PC-3 (cell line): ENCODE results near the gene PPARGC1A. TPM values are rescaled to one million over a fixed set of nuclear protein-coding genes. Genes with fewer than 3 reads are reported as not detected.

ENCODE experiments used
- ATAC-seq: fragments of 200-7000 bp; cut with Tn5 transposase; 2 replicates; pipeline ENCODE4 v1.9.1; 2020; ENCODE audit warnings: mild to moderate bottlenecking, moderate library complexity
- BruUV-seq: library from RNA; stranded (reverse); fragments of 400-500 nt; replicated peaks from 2 replicates; lab custom pipeline; 2021; lab: Mats Ljungman, UMichigan
- CTCF ChIA-PET: fragments of 300-600 bp; sonication (Branson Sonifier 250); formaldehyde crosslinking; loops from one replicate; lab custom pipeline; 2022; ENCODE audit warnings: antibody characterized with exemption; lab: Charles Lee
- POLR2A ChIA-PET: fragments of 300-600 bp; sonication (Branson Sonifier 250); formaldehyde crosslinking; loops from one replicate; lab custom pipeline; 2022; ENCODE audit warnings: antibody characterized with exemption; ENCODE audit not compliant: unreplicated experiment; lab: Charles Lee
- DNase-seq: peaks from one replicate; pipeline ENCODE4 v3.0.0-alpha.2; 2015
- H2AFZ ChIP-seq: fragments of 300-600 bp; sonication (generic); 2 replicates; pipeline ENCODE4 v1.6.0; 2016; ENCODE audit warnings: antibody characterized with exemption, low read length
- H3F3A ChIP-seq: fragments of 300-600 bp; sonication (generic); one replicate; pipeline ENCODE4 v1.6.0; 2017; ENCODE audit warnings: antibody characterized with exemption, low read length, control low read depth, mild to moderate bottlenecking; ENCODE audit not compliant: unreplicated experiment
- H3K27ac ChIP-seq: fragments of 300-600 bp; sonication (generic); 2 replicates; pipeline ENCODE4 v1.5.1; 2016; ENCODE audit warnings: mild to moderate bottlenecking, low read length
- H3K27me3 ChIP-seq: fragments of 300-600 bp; sonication (generic); 2 replicates; pipeline ENCODE4 v1.6.1; 2016; ENCODE audit warnings: low read length, mixed read lengths
- H3K36me3 ChIP-seq: fragments of 300-600 bp; sonication (generic); 2 replicates; pipeline ENCODE4 v1.6.1; 2016; ENCODE audit warnings: low read depth, mixed run types, low read length, mixed read lengths
- H3K4me1 ChIP-seq: fragments of 300-600 bp; sonication (generic); 2 replicates; pipeline ENCODE4 v1.5.1; 2016; ENCODE audit warnings: low read length; ENCODE audit not compliant: insufficient read depth
- H3K4me2 ChIP-seq: fragments of 300-600 bp; sonication (generic); 2 replicates; pipeline ENCODE4 v1.6.0; 2016; ENCODE audit warnings: low read length
- H3K4me3 ChIP-seq: fragments of 300-600 bp; sonication (generic); 2 replicates; pipeline ENCODE4 v1.5.1; 2016; ENCODE audit warnings: mild to moderate bottlenecking, low read length, mixed read lengths
- H3K79me2 ChIP-seq: fragments of 300-600 bp; sonication (generic); 2 replicates; pipeline ENCODE4 v1.6.1; 2017; ENCODE audit warnings: low read length, mixed read lengths
- H3K9ac ChIP-seq: fragments of 300-600 bp; sonication (generic); 2 replicates; pipeline ENCODE4 v1.6.0; 2016; ENCODE audit warnings: mild to moderate bottlenecking, low read length
- H3K9me2 ChIP-seq: fragments of 300-600 bp; sonication (generic); replicated peaks from 2 replicates; pipeline ENCODE4 v1.6.1; 2016; ENCODE audit warnings: mixed run types, low read length, mixed read lengths
- H3K9me3 ChIP-seq: fragments of 300-600 bp; sonication (generic); 2 replicates; pipeline ENCODE4 v1.6.1; 2016; ENCODE audit warnings: low read length, mixed read lengths
- H4K20me1 ChIP-seq: fragments of 300-600 bp; sonication (generic); 2 replicates; pipeline ENCODE4 v1.6.1; 2016; ENCODE audit warnings: low read length, mixed read lengths
- CTCF ChIP-seq: fragments of 300-600 bp; sonication (generic); conservative IDR thresholded peaks from 2 replicates; pipeline ENCODE4 v1.5.1; 2017; ENCODE audit warnings: antibody characterized with exemption, low read depth, mild to moderate bottlenecking, low read length
- EZH2 ChIP-seq: fragments of 300-600 bp; sonication (generic); IDR thresholded peaks from one replicate; pipeline ENCODE4 v1.6.1; 2017; ENCODE audit warnings: antibody characterized with exemption, mild to moderate bottlenecking, low read length; ENCODE audit not compliant: unreplicated experiment
- EZH2phosphoT487 ChIP-seq: fragments of 300-600 bp; sonication (generic); IDR thresholded peaks from 2 replicates; pipeline ENCODE4 v1.6.1; 2018; ENCODE audit warnings: mild to moderate bottlenecking, antibody characterized with exemption, low read length, borderline replicate concordance
- intact Hi-C: fragments of 100-400 bp; cut with micrococcal nuclease; formaldehyde crosslinking; loops from 2 replicates; pipeline ENCODE4 v1.9.0; 2023
- total RNA-seq: library from RNA; depleted of rRNA; stranded (reverse); fragments of >200 nt; gene quantifications from 2 replicates; pipeline ENCODE4 v1.2.3, GENCODE V29; 2014

Gene PPARGC1A
- total RNA-seq, 1 experiment from 2014 or later = not detected

GRCh38 chr4:23904639-23905071 is 14.8 kb upstream of the PPARGC1A start:
- no peak overlapping the region for H3K9ac ChIP-seq
- H4K20me1 ChIP-seq = no peaks in the 10 kb centered on the region
- BruUV-seq = no TSS peak
- POLR2A ChIA-PET = no interaction called here
- no peaks in the 10 kb centered on the region for H3K9me3 ChIP-seq
- no peak for ATAC-seq
- CTCF ChIA-PET = no interaction called here
- no peaks in the 10 kb centered on the region for H3K79me2 ChIP-seq
- H3K4me3 ChIP-seq = no peak overlapping the region
- no peaks in the 10 kb centered on the region for H3F3A ChIP-seq
- H3K4me1 ChIP-seq = no peaks in the 10 kb centered on the region
- no peak overlapping the region for H3K27ac ChIP-seq
- no peaks in the 10 kb centered on the region for H3K9me2 ChIP-seq
- DNase-seq = no peak
- no peaks in the 10 kb centered on the region for H3K36me3 ChIP-seq
- no peak overlapping the region for H3K4me2 ChIP-seq
- H3K27me3 ChIP-seq = peaks cover 7% of the 10 kb centered on the region
- H2AFZ ChIP-seq = no peak overlapping the region
- TF ChIP-seq EZH2 (no peak), CTCF (no peak), EZH2phosphoT487 (no peak)
- intact Hi-C loops = no loop called here

- no peak overlapping the region for H3K4me3 ChIP-seq
- ChIA-PET POLR2A (no interaction called here), CTCF (no interaction called here)
- H3K27me3 ChIP-seq = peaks cover 7% of the 10 kb centered on the region
- H3F3A ChIP-seq = no peaks in the 10 kb centered on the region
- H3K27ac ChIP-seq = no peak overlapping the region
- H3K36me3 ChIP-seq = no peaks in the 10 kb centered on the region
- no TSS peak for BruUV-seq
- intact Hi-C loops = no loop called here
- ATAC-seq = no peak
- no peak overlapping the region for H2AFZ ChIP-seq
- no peaks in the 10 kb centered on the region for H3K9me2 ChIP-seq
- no peak overlapping the region for H3K4me2 ChIP-seq
- H3K79me2 ChIP-seq = no peaks in the 10 kb centered on the region
- H3K4me1 ChIP-seq = no peaks in the 10 kb centered on the region
- H3K9me3 ChIP-seq = no peaks in the 10 kb centered on the region
- H4K20me1 ChIP-seq = no peaks in the 10 kb centered on the region
- DNase-seq = no peak
- no peak overlapping the region for H3K9ac ChIP-seq
- TF ChIP-seq EZH2phosphoT487 = no peak
- TF ChIP-seq CTCF = no peak
- no peak for TF ChIP-seq EZH2
Observed at GRCh38 chr4:23903859-23904438, 14.1 kb upstream of the PPARGC1A start.

GRCh38 chr4:23902222-23902804 is 12.5 kb upstream of the PPARGC1A start:
- ATAC-seq (no peak), DNase-seq (no peak)
- intact Hi-C loops = no loop called here
- H3K79me2 ChIP-seq = no peaks in the 10 kb centered on the region
- no peak overlapping the region for H2AFZ ChIP-seq
- H3K9ac ChIP-seq = no peak overlapping the region
- H3K4me2 ChIP-seq = no peak overlapping the region
- H4K20me1 ChIP-seq = no peaks in the 10 kb centered on the region
- H3K4me1 ChIP-seq = no peaks in the 10 kb centered on the region
- ChIA-PET POLR2A (no interaction called here), CTCF (no interaction called here)
- no peaks in the 10 kb centered on the region for H3K9me2 ChIP-seq
- no peaks in the 10 kb centered on the region for H3F3A ChIP-seq
- H3K36me3 ChIP-seq = no peaks in the 10 kb centered on the region
- peaks cover 3% of the 10 kb centered on the region; the same call in 1 of the 2 replicates for H3K27me3 ChIP-seq
- no peak overlapping the region for H3K27ac ChIP-seq
- no TSS peak for BruUV-seq
- no peaks in the 10 kb centered on the region for H3K9me3 ChIP-seq
- no peak for TF ChIP-seq CTCF
- no peak for TF ChIP-seq EZH2
- no peak for TF ChIP-seq EZH2phosphoT487
- H3K4me3 ChIP-seq = no peak overlapping the region
